NCI-H1930 (cell line): ENCODE measurements around the gene SSNA1.

ENCODE experiments used
- DNase-seq, 2 experiments: peaks; one replicate each; lab custom pipeline; 2025; lab: John Stamatoyannopoulos, UW

SSNA1 gene, protein sequence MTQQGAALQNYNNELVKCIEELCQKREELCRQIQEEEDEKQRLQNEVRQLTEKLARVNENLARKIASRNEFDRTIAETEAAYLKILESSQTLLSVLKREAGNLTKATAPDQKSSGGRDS

DNA sequence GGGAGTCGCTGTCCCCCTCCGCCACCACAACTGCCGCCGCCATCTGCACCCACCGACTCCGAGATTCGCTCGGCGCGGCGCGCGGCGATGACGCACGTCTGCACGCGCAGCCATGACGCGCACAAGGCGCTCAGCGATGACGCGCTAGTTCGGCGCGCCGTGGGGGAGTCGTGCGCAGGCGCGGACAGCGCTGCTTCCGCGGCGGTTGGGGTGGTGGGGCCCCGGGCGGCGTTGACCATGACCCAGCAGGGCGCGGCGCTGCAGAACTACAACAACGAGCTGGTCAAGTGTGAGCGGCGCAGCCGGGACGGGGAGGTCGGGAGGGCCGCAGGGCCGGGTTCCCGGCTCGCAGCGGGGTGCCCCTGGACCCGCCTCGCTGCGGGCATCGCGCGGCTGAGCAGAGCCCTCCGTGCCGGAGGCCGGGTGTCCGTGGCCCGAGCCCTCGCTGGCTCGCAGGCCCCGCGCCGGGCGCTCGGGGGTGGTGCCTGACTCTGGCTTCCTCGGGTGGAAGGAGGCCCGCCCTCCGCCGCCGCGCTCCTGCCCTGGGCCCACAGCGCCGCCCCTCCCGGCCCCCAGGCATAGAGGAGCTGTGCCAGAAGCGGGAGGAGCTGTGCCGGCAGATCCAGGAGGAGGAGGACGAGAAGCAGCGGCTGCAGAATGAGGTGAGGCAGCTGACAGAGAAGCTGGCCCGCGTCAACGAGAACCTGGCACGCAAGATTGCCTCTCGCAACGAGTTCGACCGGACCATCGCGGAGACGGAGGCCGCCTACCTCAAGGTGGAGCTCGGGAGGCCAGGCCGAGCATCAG lies at the start of gene SSNA1, which contains the start of gene ANAPC2:
TSS of gene SSNA1 (plus strand) at position 187 of the 807 bp plus-strand sequence. CDS start at position 238, 51 bp downstream.
TSS of gene ANAPC2 (minus strand) at position 71 of the 807 bp plus-strand sequence. CDS start at position 43, 28 bp downstream.
- DNase-seq: peak; percentile 89 to 97

DNA sequence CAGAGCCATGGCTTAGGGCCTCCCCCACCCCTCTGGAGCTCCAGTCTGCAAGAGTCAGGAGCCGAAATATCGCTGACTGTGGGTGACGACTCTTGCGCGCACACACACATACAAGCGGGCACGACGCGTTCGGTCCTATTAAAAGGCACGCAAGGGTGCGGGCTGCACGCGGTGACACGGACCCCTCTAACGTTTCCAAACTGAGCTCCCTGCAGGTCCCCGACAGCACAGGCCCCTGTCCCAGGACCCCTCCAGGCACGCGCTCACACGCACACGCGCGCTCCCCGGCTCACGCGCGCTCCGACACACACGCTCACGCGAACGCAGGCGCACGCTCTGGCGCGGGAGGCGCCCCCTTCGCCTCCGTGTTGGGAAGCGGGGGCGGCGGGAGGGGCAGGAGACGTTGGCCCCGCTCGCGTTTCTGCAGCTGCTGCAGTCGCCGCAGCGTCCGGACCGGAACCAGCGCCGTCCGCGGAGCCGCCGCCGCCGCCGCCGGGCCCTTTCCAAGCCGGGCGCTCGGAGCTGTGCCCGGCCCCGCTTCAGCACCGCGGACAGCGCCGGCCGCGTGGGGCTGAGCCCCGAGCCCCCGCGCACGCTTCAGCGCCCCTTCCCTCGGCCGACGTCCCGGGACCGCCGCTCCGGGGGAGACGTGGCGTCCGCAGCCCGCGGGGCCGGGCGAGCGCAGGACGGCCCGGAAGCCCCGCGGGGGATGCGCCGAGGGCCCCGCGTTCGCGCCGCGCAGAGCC lies 49.6 kb upstream of the SSNA1 start, which contains the start of gene GRIN1:
TSS of gene GRIN1 (plus strand) at position 433 of the 746 bp plus-strand sequence. CDS start 333 bp downstream, outside the sequence.
- DNase-seq: no peak

- no peak for DNase-seq
These were observed 48.9 kb upstream of the SSNA1 start for GRCh38 chr9:137139468-137140150.

DNA sequence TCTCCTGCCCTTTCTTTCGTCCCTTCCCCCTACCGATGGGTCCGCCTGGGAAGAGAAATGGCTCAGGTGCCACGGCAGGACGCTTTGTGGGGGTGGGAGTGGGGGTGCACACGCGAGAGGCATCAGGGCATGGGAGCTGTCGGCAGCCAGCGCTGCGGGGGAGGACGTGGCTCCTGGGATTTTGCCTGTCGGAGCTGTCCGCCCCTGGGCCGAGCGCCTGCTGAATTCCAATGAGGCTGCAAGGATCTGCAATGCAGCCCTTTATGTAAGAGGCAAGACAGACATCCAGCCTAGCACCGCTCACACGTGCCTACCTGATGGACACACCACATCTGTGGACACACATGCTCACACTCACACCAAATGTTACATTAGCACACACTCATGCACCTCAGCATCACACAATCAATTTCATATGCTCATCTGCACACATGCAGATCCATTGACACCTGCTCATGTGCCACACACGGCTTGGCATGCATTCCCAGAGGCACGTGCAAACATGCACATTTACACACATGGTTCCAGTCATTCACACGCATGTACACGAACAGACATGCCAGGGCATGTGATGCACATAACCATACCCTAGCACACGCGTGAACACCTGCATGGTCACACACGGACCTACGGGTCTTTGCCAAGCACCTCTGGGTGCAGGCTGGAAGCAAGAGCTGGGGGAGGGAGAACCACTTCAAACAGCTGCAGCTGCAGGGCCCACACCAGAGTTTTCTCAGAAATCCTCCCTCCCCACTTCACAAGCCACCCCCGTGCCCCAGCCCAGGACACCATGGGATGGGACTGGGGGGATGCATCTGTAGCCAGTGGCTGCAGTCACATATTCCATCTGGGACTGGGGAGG lies 48.1 kb upstream of the SSNA1 start:
- no peak for DNase-seq

- no peak for DNase-seq
These were observed 47.2 kb upstream of the SSNA1 start for GRCh38 chr9:137141050-137141810.

DNA sequence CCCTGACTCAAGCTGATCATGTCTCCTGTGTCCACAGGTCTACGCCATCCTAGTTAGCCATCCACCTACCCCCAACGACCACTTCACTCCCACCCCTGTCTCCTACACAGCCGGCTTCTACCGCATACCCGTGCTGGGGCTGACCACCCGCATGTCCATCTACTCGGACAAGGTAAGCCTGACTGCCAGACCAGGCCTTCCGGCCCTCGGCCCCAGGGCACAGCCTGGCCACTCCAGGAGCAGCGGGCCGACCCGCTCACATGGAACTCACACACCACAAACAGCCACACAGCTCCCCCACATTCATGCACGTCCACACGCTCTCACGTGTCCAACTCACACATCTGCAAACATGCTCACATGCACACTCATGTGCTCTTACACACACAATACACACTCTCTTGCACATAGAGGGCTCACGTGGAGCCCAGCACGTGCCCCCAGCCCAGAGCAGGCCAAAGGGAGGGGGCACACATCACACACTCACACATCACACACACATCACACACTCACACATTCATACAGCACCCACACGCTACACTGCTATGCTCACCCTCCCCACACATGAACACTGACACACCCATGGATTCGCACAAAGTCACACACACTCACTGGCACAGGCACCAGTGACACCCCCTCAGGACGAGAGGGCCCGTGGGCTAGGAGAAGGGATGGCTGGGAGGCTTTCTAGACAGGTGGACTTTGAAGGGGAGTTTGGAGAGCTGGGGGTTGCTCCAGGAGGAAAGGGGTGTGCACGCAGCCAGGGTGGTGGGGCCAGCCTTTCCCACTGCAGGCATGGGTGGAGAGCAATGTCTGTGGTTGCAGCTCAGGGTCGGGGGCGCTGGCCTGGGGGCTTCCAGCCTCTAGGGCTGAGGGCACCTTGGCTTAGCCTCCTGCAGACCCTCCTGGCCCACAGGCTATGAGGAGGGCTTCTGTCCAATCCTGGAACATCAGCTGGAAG lies 46.2 kb upstream of the SSNA1 start:
- DNase-seq: no peak

DNA sequence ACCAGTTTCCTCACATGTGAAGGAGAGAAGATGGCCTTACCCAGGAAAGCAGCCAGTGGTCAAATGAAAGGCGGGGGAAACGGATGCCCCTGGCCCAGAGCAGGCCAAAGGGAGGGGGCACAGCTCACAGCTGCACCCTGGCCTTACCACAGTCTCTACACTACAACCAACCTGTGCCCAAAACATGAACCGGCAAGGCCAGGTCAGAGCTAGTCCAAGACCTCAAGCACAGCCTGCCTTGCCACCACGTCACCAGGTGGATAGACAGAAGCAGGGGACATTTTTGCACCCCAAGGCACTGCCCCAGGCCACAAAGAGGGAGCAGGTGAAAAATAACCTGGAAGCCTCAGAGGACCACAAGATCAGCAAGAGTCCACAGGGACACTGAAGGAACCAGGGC lies 45.0 kb upstream of the SSNA1 start:
- DNase-seq: no peak

DNA sequence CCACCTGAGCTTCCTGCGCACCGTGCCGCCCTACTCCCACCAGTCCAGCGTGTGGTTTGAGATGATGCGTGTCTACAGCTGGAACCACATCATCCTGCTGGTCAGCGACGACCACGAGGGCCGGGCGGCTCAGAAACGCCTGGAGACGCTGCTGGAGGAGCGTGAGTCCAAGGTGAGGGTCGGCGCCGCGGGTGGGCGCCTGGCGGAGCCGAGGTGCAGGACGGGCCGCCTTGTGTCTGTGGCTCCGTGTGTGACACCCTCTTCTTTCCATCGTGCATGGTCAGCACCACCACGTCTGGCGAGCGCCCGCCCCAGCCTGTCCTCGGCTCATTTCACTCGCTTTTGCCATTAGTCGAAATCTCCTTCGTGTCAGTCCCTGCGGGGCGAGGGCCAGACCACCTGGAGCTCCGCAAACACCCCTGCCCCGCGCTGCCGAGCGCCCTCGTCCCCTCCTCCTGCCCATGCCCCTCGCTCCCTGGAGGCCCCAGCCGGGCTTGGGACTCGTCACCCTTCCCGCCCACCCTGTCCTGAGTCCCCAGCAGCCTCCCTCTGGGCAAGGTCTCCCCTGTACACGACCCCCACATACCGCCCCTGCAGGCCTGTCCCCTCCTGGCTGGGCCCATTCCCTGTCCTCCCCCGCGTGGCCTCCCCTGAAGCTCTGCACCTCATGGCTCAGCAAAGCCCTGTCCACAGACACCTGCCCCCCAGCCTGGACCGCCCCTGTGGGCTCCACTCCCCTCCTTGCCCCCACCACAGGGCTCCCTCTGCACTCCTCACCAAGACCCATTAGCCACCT lies 42.5 kb upstream of the SSNA1 start:
- DNase-seq: no peak

GRCh38 chr9:137146527-137146918 lies 42.0 kb upstream of the SSNA1 start:
- no peak for DNase-seq

DNA sequence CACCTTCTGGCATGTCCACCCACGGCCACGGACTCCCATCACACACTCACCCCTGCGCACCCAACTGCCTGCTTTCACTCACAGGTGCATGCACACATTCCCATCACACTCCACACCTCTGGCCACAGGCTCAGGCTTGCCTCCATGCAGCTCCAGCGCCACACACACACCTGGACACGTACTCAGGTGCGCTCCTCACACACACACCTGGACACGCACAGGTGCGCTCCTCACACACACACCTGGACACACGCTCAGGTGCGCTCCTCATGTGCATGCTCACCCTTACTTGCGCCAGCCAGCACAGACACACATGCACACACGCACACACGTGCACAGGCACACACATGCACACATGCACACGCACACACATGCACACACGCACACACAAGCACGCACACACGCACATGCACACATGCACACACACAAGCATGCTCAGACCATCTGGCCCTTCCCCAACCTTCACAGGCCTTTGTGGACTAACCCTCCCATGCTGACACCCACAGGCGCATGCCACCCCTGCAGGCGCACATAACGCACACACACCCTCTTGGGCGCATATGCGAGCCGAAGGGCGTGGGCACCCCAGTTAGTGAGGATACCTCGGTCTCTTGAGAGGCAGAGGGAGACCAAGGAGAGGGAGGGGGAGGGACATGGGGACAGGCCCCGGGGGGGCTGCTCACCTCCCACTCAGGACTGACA lies 41.2 kb upstream of the SSNA1 start:
- DNase-seq: no peak

DNA sequence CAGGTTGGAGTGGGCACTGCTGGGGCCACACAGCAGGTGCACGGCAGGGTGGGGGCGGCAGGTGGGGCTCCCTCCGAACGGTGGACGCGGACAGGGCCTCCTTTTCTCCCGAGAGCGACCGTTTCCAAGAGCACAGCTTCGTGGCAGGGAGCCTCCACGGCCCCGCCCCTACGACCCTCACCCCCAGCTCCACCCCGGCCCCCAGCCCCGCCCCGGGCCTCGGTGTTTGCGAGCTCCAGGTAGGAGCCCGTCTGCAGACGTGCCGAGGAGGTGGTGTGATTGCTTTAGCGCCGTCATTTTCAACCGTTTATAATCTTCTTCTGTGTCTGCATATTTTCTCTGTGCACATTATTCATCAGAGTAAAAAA lies 40.7 kb upstream of the SSNA1 start:
- no peak for DNase-seq

GRCh38 chr9:137148242-137148641 lies 40.2 kb upstream of the SSNA1 start:
- DNase-seq: no peak

- no peak for DNase-seq
These were observed 39.8 kb upstream of the SSNA1 start for GRCh38 chr9:137148661-137149060.

- DNase-seq: no peak
These were observed 39.1 kb upstream of the SSNA1 start for GRCh38 chr9:137149363-137149762.

DNA sequence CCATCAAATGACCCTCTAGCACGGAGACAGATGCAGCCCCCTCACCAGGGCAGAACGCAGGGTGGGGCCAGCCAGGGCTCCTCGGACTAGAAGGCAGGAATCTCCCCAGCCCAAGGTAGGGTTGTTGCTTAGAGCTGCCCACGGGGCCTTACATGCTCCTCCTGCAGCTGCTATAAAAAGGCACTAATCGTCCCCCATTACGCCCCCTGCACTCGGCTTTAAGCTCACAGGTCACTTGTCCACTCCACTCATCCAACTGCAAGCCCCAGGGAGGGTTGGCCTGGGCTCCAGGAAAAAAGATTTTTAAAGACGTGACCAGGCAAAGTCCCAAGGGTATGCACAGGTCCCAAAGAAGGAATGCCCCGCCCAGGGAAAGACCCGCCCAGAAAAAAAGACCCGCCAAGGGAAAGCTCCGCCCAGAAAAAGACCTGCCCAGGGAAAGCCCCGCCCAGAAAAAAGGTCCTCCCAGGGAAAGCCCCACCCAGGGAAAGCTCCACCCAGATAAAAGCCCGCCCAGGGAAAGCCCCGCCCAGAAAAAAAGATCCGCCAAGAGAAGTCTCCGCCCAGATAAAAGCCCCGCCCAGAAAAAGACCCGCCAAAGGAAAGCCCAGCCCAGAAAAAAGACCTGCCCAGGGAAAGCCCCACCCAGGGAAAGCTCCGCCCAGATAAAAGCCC lies 38.4 kb upstream of the SSNA1 start:
- no peak for DNase-seq

GRCh38 chr9:137150617-137151457 lies 37.6 kb upstream of the SSNA1 start:
- peak; percentile 34 to 60 for DNase-seq
